ENCODE measurements around the gene METTL4. TPM values are rescaled to one million over a fixed set of nuclear protein-coding genes. Genes with fewer than 3 reads are reported as not detected.

Gene METTL4
- total RNA-seq, 4 donors from 2014 or later, result 7.3 to 10.3 (median 8.7) TPM

DNA sequence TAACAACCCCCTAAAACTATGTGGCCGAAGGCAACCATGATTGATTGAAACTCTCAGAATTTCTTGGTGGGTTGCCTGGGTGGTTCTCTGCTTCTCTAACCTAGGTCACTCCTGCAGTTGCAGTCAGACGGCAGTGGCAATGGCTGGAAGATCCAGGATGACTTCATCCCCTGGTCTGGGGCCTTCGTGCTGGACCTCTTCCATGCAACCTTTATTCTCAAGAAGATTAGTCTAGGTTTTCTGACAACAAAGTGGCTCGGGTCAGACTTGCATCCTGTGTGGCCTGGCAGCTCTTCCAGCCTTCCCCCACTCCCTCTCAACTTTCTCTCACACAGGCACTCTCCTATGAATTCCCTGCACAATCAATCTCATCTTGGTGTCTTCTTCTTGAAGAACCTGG, 76.4 kb downstream of the METTL4 start:
- TF ChIP-seq, protein P1, sequence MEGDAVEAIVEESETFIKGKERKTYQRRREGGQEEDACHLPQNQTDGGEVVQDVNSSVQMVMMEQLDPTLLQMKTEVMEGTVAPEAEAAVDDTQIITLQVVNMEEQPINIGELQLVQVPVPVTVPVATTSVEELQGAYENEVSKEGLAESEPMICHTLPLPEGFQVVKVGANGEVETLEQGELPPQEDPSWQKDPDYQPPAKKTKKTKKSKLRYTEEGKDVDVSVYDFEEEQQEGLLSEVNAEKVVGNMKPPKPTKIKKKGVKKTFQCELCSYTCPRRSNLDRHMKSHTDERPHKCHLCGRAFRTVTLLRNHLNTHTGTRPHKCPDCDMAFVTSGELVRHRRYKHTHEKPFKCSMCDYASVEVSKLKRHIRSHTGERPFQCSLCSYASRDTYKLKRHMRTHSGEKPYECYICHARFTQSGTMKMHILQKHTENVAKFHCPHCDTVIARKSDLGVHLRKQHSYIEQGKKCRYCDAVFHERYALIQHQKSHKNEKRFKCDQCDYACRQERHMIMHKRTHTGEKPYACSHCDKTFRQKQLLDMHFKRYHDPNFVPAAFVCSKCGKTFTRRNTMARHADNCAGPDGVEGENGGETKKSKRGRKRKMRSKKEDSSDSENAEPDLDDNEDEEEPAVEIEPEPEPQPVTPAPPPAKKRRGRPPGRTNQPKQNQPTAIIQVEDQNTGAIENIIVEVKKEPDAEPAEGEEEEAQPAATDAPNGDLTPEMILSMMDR (IDR thresholded peaks at IDR 0.05; ENCODE audit: low read depth), result no peak

Small RNA genes lying within 50 kb of the gene (small RNA-seq; reads per million reads assigned to genes)
- 0.49 reads per million for gene RF00019
- not detected for gene RF01233

Other genes starting within 250 kb of the METTL4 start
- gene NDC80, start 52 bp upstream of the METTL4 start, total RNA-seq, result 1 to 10 TPM in 2 of 4 donors, under 1 TPM in 1, not detected in 1; 0.57 to 2.2 (median 2.0) TPM
- 100 to 1,000 TPM in 1 of 4 donors, 10 to 100 TPM in 3; 85.1 to 142 (median 91.7) TPM for gene SMCHD1, start 84.2 kb upstream of the METTL4 start, total RNA-seq